ENCODE data around the gene SGSM1. TPM values are rescaled to one million over a fixed set of nuclear protein-coding genes. Genes with fewer than 3 reads are reported as not detected.

Gene SGSM1
- total and polyA plus RNA-seq, 10 of the 15 experiments (the other 5 are each of a cell fraction or from before 2014, with no cell fraction given) = not detected

GRCh38 chr22:24796056-24796455, 10.0 kb upstream of the SGSM1 start:
- Histone ChIP-seq H3K79me2 (ENCODE audit: control insufficient read depth, insufficient read depth, low read length) (no peaks in the 10 kb centered on the region), H3K4me3 (no peak overlapping the region), H3K9ac (ENCODE audit: control insufficient read depth, insufficient read depth, low read length) (no peak overlapping the region), H3K9me3 (replicated peaks; ENCODE audit: control insufficient read depth, insufficient read depth, low read length) (no peaks in the 10 kb centered on the region), H4K20me1 (ENCODE audit: control insufficient read depth, insufficient read depth) (no peaks in the 10 kb centered on the region), H3K36me3 (ENCODE audit: control insufficient read depth in 2 of 2, insufficient read depth in 2 of 2, low read length in 1 of 2) (no peaks in the 10 kb centered on the region), H3K4me2 (ENCODE audit: control insufficient read depth, insufficient read depth) (no peak overlapping the region), H3K4me1 (ENCODE audit: control insufficient read depth, insufficient read depth, low read length) (no peaks in the 10 kb centered on the region), H3K27ac (ENCODE audit: control insufficient read depth, insufficient read depth) (no peak overlapping the region), H3K27me3 (replicated peaks in 1 of 2; ENCODE audit: control insufficient read depth in 2 of 2, insufficient read depth in 2 of 2, low read length in 1 of 2) (no peaks in the 10 kb centered on the region), H2AFZ (ENCODE audit: control insufficient read depth, low read depth, low read length) (no peak overlapping the region)
- in situ Hi-C loops (cut with MboI) = no loop called here
- no peak for ATAC-seq
- 31% methylated on average over 3 of the region's 3 CpGs for WGBS (ENCODE audit: insufficient coverage, insufficient replicate concordance, low lambda C conversion rate, missing lambda C conversion rate)
- no peak for DNase-seq (ENCODE audit: low read depth, low spot score)
- RAD21 ChIA-PET (ENCODE audit: unreplicated experiment) = no interaction called here
- TF ChIP-seq, protein P1, sequence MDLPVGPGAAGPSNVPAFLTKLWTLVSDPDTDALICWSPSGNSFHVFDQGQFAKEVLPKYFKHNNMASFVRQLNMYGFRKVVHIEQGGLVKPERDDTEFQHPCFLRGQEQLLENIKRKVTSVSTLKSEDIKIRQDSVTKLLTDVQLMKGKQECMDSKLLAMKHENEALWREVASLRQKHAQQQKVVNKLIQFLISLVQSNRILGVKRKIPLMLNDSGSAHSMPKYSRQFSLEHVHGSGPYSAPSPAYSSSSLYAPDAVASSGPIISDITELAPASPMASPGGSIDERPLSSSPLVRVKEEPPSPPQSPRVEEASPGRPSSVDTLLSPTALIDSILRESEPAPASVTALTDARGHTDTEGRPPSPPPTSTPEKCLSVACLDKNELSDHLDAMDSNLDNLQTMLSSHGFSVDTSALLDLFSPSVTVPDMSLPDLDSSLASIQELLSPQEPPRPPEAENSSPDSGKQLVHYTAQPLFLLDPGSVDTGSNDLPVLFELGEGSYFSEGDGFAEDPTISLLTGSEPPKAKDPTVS (IDR thresholded peaks at IDR 0.05; ENCODE audit: low read depth, low read length) = no peak
- no peak for TF ChIP-seq IKZF2 (IDR thresholded peaks at IDR 0.05)
- no peak for TF ChIP-seq RAD51 (IDR thresholded peaks at IDR 0.05)
- no peak for TF ChIP-seq BRCA1 (IDR thresholded peaks at IDR 0.05; ENCODE audit: low read depth, low read length)
- TF ChIP-seq MTA2 (IDR thresholded peaks at IDR 0.05; ENCODE audit: low read depth) = no peak
- TF ChIP-seq, protein P2, sequence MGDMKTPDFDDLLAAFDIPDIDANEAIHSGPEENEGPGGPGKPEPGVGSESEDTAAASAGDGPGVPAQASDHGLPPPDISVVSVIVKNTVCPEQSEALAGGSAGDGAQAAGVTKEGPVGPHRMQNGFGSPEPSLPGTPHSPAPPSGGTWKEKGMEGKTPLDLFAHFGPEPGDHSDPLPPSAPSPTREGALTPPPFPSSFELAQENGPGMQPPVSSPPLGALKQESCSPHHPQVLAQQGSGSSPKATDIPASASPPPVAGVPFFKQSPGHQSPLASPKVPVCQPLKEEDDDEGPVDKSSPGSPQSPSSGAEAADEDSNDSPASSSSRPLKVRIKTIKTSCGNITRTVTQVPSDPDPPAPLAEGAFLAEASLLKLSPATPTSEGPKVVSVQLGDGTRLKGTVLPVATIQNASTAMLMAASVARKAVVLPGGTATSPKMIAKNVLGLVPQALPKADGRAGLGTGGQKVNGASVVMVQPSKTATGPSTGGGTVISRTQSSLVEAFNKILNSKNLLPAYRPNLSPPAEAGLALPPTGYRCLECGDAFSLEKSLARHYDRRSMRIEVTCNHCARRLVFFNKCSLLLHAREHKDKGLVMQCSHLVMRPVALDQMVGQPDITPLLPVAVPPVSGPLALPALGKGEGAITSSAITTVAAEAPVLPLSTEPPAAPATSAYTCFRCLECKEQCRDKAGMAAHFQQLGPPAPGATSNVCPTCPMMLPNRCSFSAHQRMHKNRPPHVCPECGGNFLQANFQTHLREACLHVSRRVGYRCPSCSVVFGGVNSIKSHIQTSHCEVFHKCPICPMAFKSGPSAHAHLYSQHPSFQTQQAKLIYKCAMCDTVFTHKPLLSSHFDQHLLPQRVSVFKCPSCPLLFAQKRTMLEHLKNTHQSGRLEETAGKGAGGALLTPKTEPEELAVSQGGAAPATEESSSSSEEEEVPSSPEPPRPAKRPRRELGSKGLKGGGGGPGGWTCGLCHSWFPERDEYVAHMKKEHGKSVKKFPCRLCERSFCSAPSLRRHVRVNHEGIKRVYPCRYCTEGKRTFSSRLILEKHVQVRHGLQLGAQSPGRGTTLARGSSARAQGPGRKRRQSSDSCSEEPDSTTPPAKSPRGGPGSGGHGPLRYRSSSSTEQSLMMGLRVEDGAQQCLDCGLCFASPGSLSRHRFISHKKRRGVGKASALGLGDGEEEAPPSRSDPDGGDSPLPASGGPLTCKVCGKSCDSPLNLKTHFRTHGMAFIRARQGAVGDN (IDR thresholded peaks at IDR 0.05) = no peak
- no peak for TF ChIP-seq HDAC6 (IDR thresholded peaks at IDR 0.05; ENCODE audit: unreplicated experiment)
- TF ChIP-seq STAT3 (IDR thresholded peaks at IDR 0.05; ENCODE audit: low read depth, low read length) = no peak
- no peak for TF ChIP-seq KDM1A (IDR thresholded peaks at IDR 0.05; ENCODE audit: borderline replicate concordance)
- no peak for TF ChIP-seq FOXK2 (IDR thresholded peaks at IDR 0.05)
- TF ChIP-seq SIX5 (IDR thresholded peaks at IDR 0.05; ENCODE audit: low read depth, low read length, severe bottlenecking) = no peak
- no peak for TF ChIP-seq SIN3A (IDR thresholded peaks at IDR 0.05; ENCODE audit: low read depth, low read length)
- TF ChIP-seq CBX5 (IDR thresholded peaks at IDR 0.05; ENCODE audit: low read depth) = no peak
- no TSS peak for BruUV-seq (replicated peaks)
- SMC1A ChIA-PET (ENCODE audit: uncharacterized antibody, unreplicated experiment) = no interaction called here
- CTCF ChIA-PET = no interaction called here
- FAIRE-seq = no peak
- intact Hi-C loops (cut with micrococcal nuclease; ENCODE audit: unreplicated experiment) = no loop called here
- POLR2A ChIA-PET = no interaction called here

Measured in GM12878 (cell line).